H9 (cell line): Measurements from ENCODE around the gene ABCB11. TPM values are rescaled to one million over a fixed set of nuclear protein-coding genes. Genes with fewer than 3 reads are reported as not detected.

Experiments
- DNase-seq: peaks from one replicate; pipeline ENCODE4 v3.0.0-alpha.2; 2017
- H2AFZ ChIP-seq: one replicate; pipeline ENCODE4 v1.6.1; 2013; ENCODE audit warnings: mild to moderate bottlenecking, low read length, control low read depth, moderate library complexity
- H2AK5ac ChIP-seq: 2 replicates; pipeline ENCODE4 v1.6.1; 2013; ENCODE audit warnings: low read length, control low read depth, mixed read lengths; ENCODE audit not compliant: insufficient read length
- H2BK120ac ChIP-seq: one replicate; pipeline ENCODE4 v1.6.1; 2013; ENCODE audit warnings: low read depth, mild to moderate bottlenecking, low read length, control low read depth, inconsistent platforms; ENCODE audit not compliant: poor library complexity, severe bottlenecking
- H2BK12ac ChIP-seq: 2 replicates; pipeline ENCODE4 v1.6.1; 2013; ENCODE audit warnings: low read length, control low read depth, mixed read lengths, low read depth; ENCODE audit not compliant: insufficient read length
- H2BK15ac ChIP-seq: 2 replicates; pipeline ENCODE4 v1.6.1; 2013; ENCODE audit warnings: low read depth, low read length, control low read depth
- H2BK20ac ChIP-seq: one replicate; pipeline ENCODE4 v1.6.1; 2013; ENCODE audit warnings: low read depth, mild to moderate bottlenecking, low read length, control low read depth, inconsistent platforms; ENCODE audit not compliant: poor library complexity, severe bottlenecking
- H2BK5ac ChIP-seq: 2 replicates; pipeline ENCODE4 v1.6.1; 2013; ENCODE audit warnings: low read length, control low read depth, mixed read lengths; ENCODE audit not compliant: insufficient read length
- H3K14ac ChIP-seq: 2 replicates; pipeline ENCODE4 v1.6.1; 2013; ENCODE audit warnings: low read length, control low read depth; ENCODE audit not compliant: insufficient read depth
- H3K18ac ChIP-seq: 2 replicates; pipeline ENCODE4 v1.6.1; 2013; ENCODE audit warnings: low read depth, mild to moderate bottlenecking, mixed read lengths, low read length, control low read depth; ENCODE audit not compliant: insufficient read length
- H3K23ac ChIP-seq: 2 replicates; pipeline ENCODE4 v1.6.1; 2013; ENCODE audit warnings: low read length, control low read depth, mixed read lengths, low read depth; ENCODE audit not compliant: insufficient read length
- H3K23me2 ChIP-seq: 2 replicates; pipeline ENCODE4 v1.6.1; 2013; ENCODE audit warnings: low read depth, mild to moderate bottlenecking, mixed read lengths, low read length, control low read depth; ENCODE audit not compliant: insufficient read length, poor library complexity, severe bottlenecking
- H3K27ac ChIP-seq: 2 replicates; pipeline ENCODE4 v1.5.1; 2013; ENCODE audit warnings: low read length, control low read depth, mixed read lengths, low read depth; ENCODE audit not compliant: insufficient read length
- H3K27me3 ChIP-seq: 2 replicates; pipeline ENCODE4 v1.6.1; 2013; ENCODE audit warnings: low read length, control low read depth, inconsistent platforms; ENCODE audit not compliant: insufficient read depth
- H3K4ac ChIP-seq: 2 replicates; pipeline ENCODE4 v1.6.1; 2013; ENCODE audit warnings: low read depth, mild to moderate bottlenecking, control low read depth, inconsistent platforms, low read length, moderate library complexity
- H3K4me1 ChIP-seq: 2 replicates; pipeline ENCODE4 v1.6.1; 2013; ENCODE audit warnings: low read length, control low read depth, inconsistent platforms; ENCODE audit not compliant: insufficient read depth
- H3K4me2 ChIP-seq: 2 replicates; pipeline ENCODE4 v1.6.1; 2013; ENCODE audit warnings: low read length, control low read depth, mixed read lengths; ENCODE audit not compliant: insufficient read length, insufficient read depth
- H3K56ac ChIP-seq: 2 replicates; pipeline ENCODE4 v1.6.1; 2013; ENCODE audit warnings: low read depth, mild to moderate bottlenecking, mixed read lengths, low read length, control low read depth; ENCODE audit not compliant: insufficient read length
- H3K79me1 ChIP-seq: 2 replicates; pipeline ENCODE4 v1.6.1; 2013; ENCODE audit warnings: low read depth, mild to moderate bottlenecking, moderate library complexity, low read length, control low read depth, inconsistent platforms; ENCODE audit not compliant: insufficient read depth, poor library complexity, severe bottlenecking
- H3K79me2 ChIP-seq: 2 replicates; pipeline ENCODE4 v1.6.1; 2013; ENCODE audit warnings: low read length, control low read depth, inconsistent platforms; ENCODE audit not compliant: insufficient read depth
- H3K9ac ChIP-seq: 2 replicates; pipeline ENCODE4 v1.6.1; 2013; ENCODE audit warnings: low read length, control low read depth, mixed read lengths; ENCODE audit not compliant: insufficient read length; ENCODE audit errors: extremely low read depth
- H3K9me3 ChIP-seq: one replicate; pipeline ENCODE4 v1.6.1; 2013; ENCODE audit warnings: low read depth, low read length, inconsistent platforms; ENCODE audit not compliant: control insufficient read depth
- H3T11ph ChIP-seq: one replicate; pipeline ENCODE4 v1.6.1; 2013; ENCODE audit warnings: mild to moderate bottlenecking, low read length, control low read depth, inconsistent platforms
- H4K20me1 ChIP-seq: one replicate; pipeline ENCODE4 v1.6.1; 2013; ENCODE audit not compliant: control insufficient read depth, insufficient read length, insufficient read depth
- H4K5ac ChIP-seq: 2 replicates; pipeline ENCODE4 v1.6.1; 2013; ENCODE audit warnings: low read depth, mild to moderate bottlenecking, mixed read lengths, low read length, control low read depth; ENCODE audit not compliant: insufficient read length
- H4K8ac ChIP-seq: replicated peaks from 2 replicates; pipeline ENCODE4 v1.6.1; 2013; ENCODE audit warnings: low read length, control low read depth, mixed read lengths, low read depth; ENCODE audit not compliant: insufficient read length
- H4K91ac ChIP-seq: 2 replicates; pipeline ENCODE4 v1.6.1; 2013; ENCODE audit warnings: low read depth, mild to moderate bottlenecking, moderate library complexity, mixed read lengths, low read length, control low read depth; ENCODE audit not compliant: insufficient read length
- H3K27ac Mint-ChIP-seq, 3 experiments: 2 replicates in 2 of 3; 3 replicates in 1 of 3; pipeline ENCODE4 v1.8.0; 2020 to 2021; ENCODE audit warnings: mixed read lengths in 3 of 3, mild to moderate bottlenecking in 1 of 3, moderate library complexity in 1 of 3
- H3K27me3 Mint-ChIP-seq: 2 replicates; pipeline ENCODE4 v1.8.0; 2021; ENCODE audit warnings: low read depth, mild to moderate bottlenecking, moderate library complexity, mixed read lengths
- H3K36me3 Mint-ChIP-seq, 3 experiments: 2 replicates in 2 of 3; 3 replicates in 1 of 3; pipeline ENCODE4 v1.8.0; 2020 to 2021; ENCODE audit warnings: low read depth in 3 of 3, mixed read lengths in 3 of 3; ENCODE audit not compliant: insufficient read depth in 1 of 3
- H3K4me1 Mint-ChIP-seq, 2 experiments: 2 replicates each; pipeline ENCODE4 v1.8.0; 2020; ENCODE audit warnings: mixed read lengths in 2 of 2
- H3K4me3 Mint-ChIP-seq, 2 experiments: 2 replicates in 1 of 2; 3 replicates in 1 of 2; pipeline ENCODE4 v1.8.0; 2020 to 2021; ENCODE audit warnings: mild to moderate bottlenecking in 2 of 2, mixed read lengths in 2 of 2, moderate library complexity in 1 of 2
- H3K9me3 Mint-ChIP-seq, 2 experiments: 2 replicates in 1 of 2; 3 replicates in 1 of 2; pipeline ENCODE4 v1.8.0; 2020; ENCODE audit warnings: mild to moderate bottlenecking in 2 of 2, mixed read lengths in 2 of 2, moderate library complexity in 1 of 2
- CTCF ChIP-seq: fragments of 200-600 bp; sonication (generic); conservative IDR thresholded peaks from 3 replicates; pipeline ENCODE4 v1.8.0; 2021; ENCODE audit warnings: antibody characterized with exemption, mild to moderate bottlenecking
- WGBS: extraction: QIAGEN DNeasy Blood & Tissue Kit; methylation state at CpG from one replicate; pipeline ENCODE4 v1.1.7; 2013; ENCODE audit warnings: missing lambda C conversion rate, low lambda C conversion rate, mixed read lengths; ENCODE audit not compliant: insufficient read length; ENCODE audit errors: extremely low coverage; 5-methylcytosine and 5-hydroxymethylcytosine counted together
- total RNA-seq: library from RNA; stranded (reverse); gene quantifications from 2 replicates; pipeline ENCODE4 v1.2.1, GENCODE V29; 2021

The ABCB11 gene
- total RNA-seq, 1 experiment from 2014 or later: not detected

GRCh38 chr2:168935810-168936581, 95.1 kb downstream of the ABCB11 start:
- no peak overlapping the region for H2BK120ac ChIP-seq
- no peak overlapping the region for H2BK15ac ChIP-seq
- H3K23me2 ChIP-seq: no peaks in the 10 kb centered on the region
- no peak overlapping the region for H3K23ac ChIP-seq
- H3K27ac ChIP-seq: no peak overlapping the region
- no peaks in the 10 kb centered on the region for H3K4me1 Mint-ChIP-seq
- H3K14ac ChIP-seq: no peak overlapping the region
- H3K56ac ChIP-seq: no peak overlapping the region
- H3K9me3 Mint-ChIP-seq: peaks cover 0 to 5% of the 10 kb centered on the region in 2 experiments; a peak in 1 of 5 replicates
- H4K5ac ChIP-seq: no peak overlapping the region
- no peak overlapping the region for H2AFZ ChIP-seq
- no peak for TF ChIP-seq CTCF
- H3K27ac Mint-ChIP-seq: no peak overlapping the region
- no peak overlapping the region for H4K8ac ChIP-seq
- no peaks in the 10 kb centered on the region for H4K20me1 ChIP-seq
- H3K18ac ChIP-seq: no peak overlapping the region
- H2BK5ac ChIP-seq: no peak overlapping the region
- H3K4me1 ChIP-seq: no peaks in the 10 kb centered on the region
- no peak overlapping the region for H2BK20ac ChIP-seq
- H3K4me3 Mint-ChIP-seq: no peak overlapping the region
- no peaks in the 10 kb centered on the region for H3K9me3 ChIP-seq
- peaks cover 0 to 4% (median 0%) of the 10 kb centered on the region in 3 experiments; a peak in 1 of 7 replicates for H3K36me3 Mint-ChIP-seq
- H4K91ac ChIP-seq: no peak overlapping the region
- H3K9ac ChIP-seq: no peak overlapping the region
- no peaks in the 10 kb centered on the region for H3K79me2 ChIP-seq
- H2BK12ac ChIP-seq: no peak overlapping the region
- no peak for DNase-seq
- H3K79me1 ChIP-seq: no peaks in the 10 kb centered on the region
- no peak overlapping the region for H3T11ph ChIP-seq
- WGBS: no CpG with 5 or more reads among the region's 14 CpGs
- H3K27me3 ChIP-seq: no peaks in the 10 kb centered on the region
- no peak overlapping the region for H3K4ac ChIP-seq
- H3K4me2 ChIP-seq: no peak overlapping the region
- no peak overlapping the region for H2AK5ac ChIP-seq
- no peaks in the 10 kb centered on the region for H3K27me3 Mint-ChIP-seq
